AG10803 (cell line): Measurements from ENCODE around the gene TBC1D9.
A peak's percentile ranks its signal among the peaks of the same experiment; 100 is the strongest.

Experiments
- DNase-seq: peaks from one replicate; pipeline ENCODE4 v3.0.0; 2010; ENCODE audit warnings: low read depth
- H3K4me3 ChIP-seq: 2 replicates; pipeline ENCODE4 v1.5.1; 2011; ENCODE audit warnings: mild to moderate bottlenecking, low read length, control low read depth
- TF ChIP-seq, protein P1 (sequence below): conservative IDR thresholded peaks from 2 replicates; pipeline ENCODE4 v1.5.1; 2011; ENCODE audit warnings: mild to moderate bottlenecking, low read length, control low read depth, inconsistent platforms

Gene TBC1D9

DNA sequence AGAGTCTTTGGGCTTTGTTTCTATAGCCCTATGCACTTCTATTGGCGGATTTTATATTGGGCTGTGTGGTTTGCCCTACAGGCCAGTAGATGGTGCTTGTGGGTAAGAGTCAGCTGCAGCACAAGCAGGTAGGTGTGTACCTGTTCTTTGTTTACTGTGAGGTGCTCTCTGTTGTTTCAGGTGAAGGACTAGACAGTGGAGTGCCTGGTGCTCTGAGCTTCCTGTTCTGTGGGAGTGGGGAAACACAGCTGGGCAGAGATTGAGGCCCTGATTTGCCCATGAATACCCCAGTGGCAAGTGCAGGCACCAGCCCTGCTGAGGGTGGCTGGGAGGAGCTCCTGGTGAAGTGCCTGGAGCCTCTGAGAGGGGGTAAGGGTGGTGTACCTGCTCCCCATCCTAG is 161.1 kb downstream of the TBC1D9 start:
- DNase-seq = peak; percentile 5
- TF ChIP-seq, protein P1, sequence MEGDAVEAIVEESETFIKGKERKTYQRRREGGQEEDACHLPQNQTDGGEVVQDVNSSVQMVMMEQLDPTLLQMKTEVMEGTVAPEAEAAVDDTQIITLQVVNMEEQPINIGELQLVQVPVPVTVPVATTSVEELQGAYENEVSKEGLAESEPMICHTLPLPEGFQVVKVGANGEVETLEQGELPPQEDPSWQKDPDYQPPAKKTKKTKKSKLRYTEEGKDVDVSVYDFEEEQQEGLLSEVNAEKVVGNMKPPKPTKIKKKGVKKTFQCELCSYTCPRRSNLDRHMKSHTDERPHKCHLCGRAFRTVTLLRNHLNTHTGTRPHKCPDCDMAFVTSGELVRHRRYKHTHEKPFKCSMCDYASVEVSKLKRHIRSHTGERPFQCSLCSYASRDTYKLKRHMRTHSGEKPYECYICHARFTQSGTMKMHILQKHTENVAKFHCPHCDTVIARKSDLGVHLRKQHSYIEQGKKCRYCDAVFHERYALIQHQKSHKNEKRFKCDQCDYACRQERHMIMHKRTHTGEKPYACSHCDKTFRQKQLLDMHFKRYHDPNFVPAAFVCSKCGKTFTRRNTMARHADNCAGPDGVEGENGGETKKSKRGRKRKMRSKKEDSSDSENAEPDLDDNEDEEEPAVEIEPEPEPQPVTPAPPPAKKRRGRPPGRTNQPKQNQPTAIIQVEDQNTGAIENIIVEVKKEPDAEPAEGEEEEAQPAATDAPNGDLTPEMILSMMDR = peak; percentile 48
- no peak overlapping the region for H3K4me3 ChIP-seq

DNA sequence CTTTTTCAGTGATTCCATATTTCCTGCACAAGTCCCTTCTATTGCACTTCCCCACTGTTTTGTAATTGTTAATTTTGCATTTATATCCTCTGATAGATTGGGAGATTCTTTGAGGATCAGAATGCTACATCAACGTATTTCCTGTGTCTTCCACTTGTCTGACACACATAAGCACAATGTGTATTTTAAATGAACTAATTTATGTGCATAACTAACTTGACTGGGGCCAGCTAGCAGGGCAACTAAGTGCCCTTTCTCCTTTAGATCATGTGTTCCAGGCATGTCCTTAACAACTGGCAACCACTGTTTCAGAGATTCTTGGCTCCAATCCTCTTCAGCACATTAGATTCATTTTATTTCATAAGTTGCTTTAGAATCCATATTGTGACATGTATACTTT is 171.7 kb downstream of the TBC1D9 start:
- no peak for DNase-seq
- TF ChIP-seq, protein P1 = no peak
- H3K4me3 ChIP-seq = no peak overlapping the region

DNA sequence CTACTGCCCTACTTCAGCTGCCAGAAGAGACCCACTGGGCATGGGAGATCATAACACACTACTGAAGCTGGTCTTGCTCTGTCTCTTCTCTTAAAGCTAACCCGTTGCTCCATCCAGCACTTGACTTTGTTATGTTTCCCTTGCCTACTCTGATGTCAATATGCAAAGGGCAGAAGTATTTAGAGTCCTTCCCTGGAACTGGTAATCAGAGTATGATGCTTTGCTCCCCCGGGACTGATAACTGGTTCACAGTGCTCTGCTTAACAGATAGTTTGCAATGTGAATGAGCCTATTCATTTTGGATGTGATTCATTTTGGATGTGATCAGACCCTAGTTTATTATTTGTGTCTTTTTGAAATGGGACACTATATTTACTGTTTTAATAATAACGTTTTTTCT is 175.1 kb downstream of the TBC1D9 start:
- TF ChIP-seq, protein P1 = no peak
- DNase-seq = no peak
- no peak overlapping the region for H3K4me3 ChIP-seq

DNA sequence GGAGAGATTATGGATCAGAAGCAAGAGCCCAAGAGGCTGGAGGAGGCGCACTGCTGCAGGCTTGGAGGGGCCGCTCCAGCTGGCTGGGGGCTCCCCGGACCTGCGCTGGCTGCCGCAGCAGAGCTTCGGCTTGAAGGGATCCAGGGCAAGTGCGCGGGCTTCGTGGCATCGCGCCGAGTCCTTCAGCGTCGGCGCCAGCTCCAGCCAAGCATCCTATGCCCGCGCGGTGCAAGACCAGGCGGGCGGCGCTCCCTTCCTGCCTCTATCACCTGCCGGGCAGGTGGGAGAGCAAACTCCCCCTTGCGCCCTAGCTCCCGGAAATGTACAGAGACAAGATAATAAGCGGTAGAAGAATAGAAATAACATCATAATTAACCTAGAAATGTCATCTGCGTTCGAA is 176.9 kb downstream of the TBC1D9 start:
- H3K4me3 ChIP-seq = no peak overlapping the region
- TF ChIP-seq, protein P1 = no peak
- DNase-seq = no peak

DNA sequence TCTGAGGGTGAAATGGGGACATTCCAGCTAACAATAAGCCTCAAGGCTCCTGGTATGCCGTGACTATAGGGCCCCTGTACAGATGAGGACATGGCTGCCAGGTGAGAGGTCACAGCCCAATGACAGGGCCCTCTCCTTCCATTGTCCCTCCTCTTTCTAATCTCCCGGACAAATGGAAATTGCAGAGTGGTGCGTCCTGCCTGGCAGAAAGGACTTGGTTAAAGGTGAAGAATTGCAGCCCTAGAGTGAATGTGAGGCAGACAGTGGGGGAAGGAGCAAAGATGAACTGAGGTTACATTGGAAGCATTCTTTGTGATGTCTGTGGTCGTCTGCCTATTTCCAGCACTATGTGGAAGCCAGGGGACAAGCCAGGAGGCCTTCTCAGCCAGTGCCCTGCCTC is 180.7 kb downstream of the TBC1D9 start:
- no peak for DNase-seq
- H3K4me3 ChIP-seq = no peak overlapping the region
- TF ChIP-seq, protein P1 = no peak

DNA sequence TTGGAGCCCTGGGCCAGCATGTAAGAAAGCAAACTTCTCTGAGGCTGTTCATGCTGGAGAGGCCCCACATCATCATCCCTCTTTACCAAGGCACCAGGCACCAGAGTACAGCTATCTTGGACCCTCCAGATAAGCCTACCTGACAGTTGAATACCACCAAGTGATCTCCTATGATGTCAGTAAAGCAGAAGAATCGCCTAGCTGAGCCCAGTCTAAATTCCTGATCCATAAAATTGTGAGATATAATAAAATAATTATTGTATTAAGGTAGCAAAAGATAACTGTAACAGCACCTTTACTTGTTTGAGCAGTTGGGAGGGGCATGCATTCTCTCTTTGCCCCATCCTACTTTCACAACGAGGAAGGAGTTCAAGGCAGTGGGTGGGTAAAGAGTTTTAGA is 184.6 kb downstream of the TBC1D9 start:
- H3K4me3 ChIP-seq = no peak overlapping the region
- no peak for DNase-seq
- TF ChIP-seq, protein P1 = no peak
